ENCODE data around the gene IGDCC3. TPM values are rescaled to one million over a fixed set of nuclear protein-coding genes. Genes with fewer than 3 reads are reported as not detected.

The IGDCC3 gene
- total and polyA plus RNA-seq, 2 donors (not counting 1 experiment from before 2014, with no cell fraction given): not detected

GRCh38 chr15:65303687-65304380, 74.0 kb downstream of the IGDCC3 start:
- no peaks in the 10 kb centered on the region for H3K79me2 ChIP-seq (ENCODE audit: control insufficient read depth, insufficient read depth, low read length)
- POLR2A ChIA-PET: interaction anchor here (0.6 to 2.1 kb wide), 9 partner anchors 9 to 409 kb away, joined by 3 to 25 read pairs (median 6); partner anchors contain the start of genes CLPX, PARP16 and SPG21
- peak; percentile 1 for ATAC-seq (ENCODE audit: low read depth)

More at GRCh38 chr15:65303687-65304380, 74.0 kb downstream of the IGDCC3 start:
- peak overlapping the region; percentile 76 for H3K4me2 ChIP-seq (replicated peaks; ENCODE audit: low read depth, low read length, poor library complexity, severe bottlenecking)
- TF ChIP-seq CTCF (IDR thresholded peaks at IDR 0.05) (no peak), EZH2 (IDR thresholded peaks at IDR 0.05; ENCODE audit: borderline replicate concordance, insufficient read depth, low read depth, low read length, poor library complexity, severe bottlenecking) (no peak)
- DNase-seq: no peak
- peak overlapping the region; percentile 79 for H3K9ac ChIP-seq (ENCODE audit: low read length)
- peak overlapping the region; percentile 93 for H3K27ac Mint-ChIP-seq
- H3K4me3 ChIP-seq (ENCODE audit: control extremely low read depth in 1 of 5, extremely low read depth in 1 of 5, insufficient read depth in 1 of 5, low read depth in 2 of 5, low read length in 4 of 5): peak overlapping the region; percentile 56 to 83 (median 67)
- H3K27ac ChIP-seq (ENCODE audit: low read length in 2 of 2): peak overlapping the region; percentile 95 to 98
- no peaks in the 10 kb centered on the region for H3K27me3 Mint-ChIP-seq
- H2AFZ ChIP-seq (ENCODE audit: insufficient read depth, low read depth, low read length, poor library complexity, severe bottlenecking): peak overlapping the region; percentile 83
- peak overlapping the region; percentile 96 for H3K4me3 Mint-ChIP-seq
- H3K4me1 Mint-ChIP-seq: peaks cover 28% of the 10 kb centered on the region
- peaks cover 0 to 15% (median 0%) of the 10 kb centered on the region in 3 donors for H3K9me3 ChIP-seq (ENCODE audit: control extremely low read depth in 1 of 3, control insufficient read depth in 2 of 3, insufficient read depth in 1 of 3, low read length in 2 of 3)
- intact Hi-C loops (cut with micrococcal nuclease): loop anchor here (1.0 to 5.0 kb wide), 7 partner anchors 8 to 1203 kb away; partner anchors contain the start of genes CLPX, PARP16, PDCD7 and RNU5A-1
- H3K4me1 ChIP-seq (ENCODE audit: control insufficient read depth in 2 of 2, insufficient read depth in 2 of 2, low read length in 2 of 2): peaks cover 7 to 19% of the 10 kb centered on the region in 2 donors
- WGBS (ENCODE audit: insufficient coverage): 5% methylated on average over 24 of the region's 24 CpGs
- H3K27me3 ChIP-seq (replicated peaks in 1 of 4; ENCODE audit: control extremely low read depth in 1 of 4, control insufficient read depth in 3 of 4, insufficient read depth in 4 of 4, low read length in 3 of 4): no peaks in the 10 kb centered on the region
- H3K36me3 ChIP-seq (replicated peaks in 1 of 2; ENCODE audit: control extremely low read depth in 1 of 2, control insufficient read depth in 1 of 2, extremely low read depth in 1 of 2, insufficient read depth in 2 of 2, low read length in 1 of 2): no peaks in the 10 kb centered on the region
- H4K20me1 ChIP-seq (ENCODE audit: control insufficient read depth, insufficient read depth, low read length, poor library complexity, severe bottlenecking): no peaks in the 10 kb centered on the region
- no peaks in the 10 kb centered on the region for H3K9me3 Mint-ChIP-seq (ENCODE audit: insufficient read depth)
- CTCF ChIA-PET: interaction anchor here (0.7 to 3.2 kb wide), 6 partner anchors 15 to 410 kb away, joined by 3 to 26 read pairs (median 5); partner anchors contain the start of genes CLPX and PARP16
